GM10248 (cell line): ENCODE measurements around the gene DPEP2.

ENCODE experiments used
- CTCF ChIA-PET: fragments of 300-600 bp; sonication (Branson Sonifier 250); formaldehyde crosslinking; extraction: SDS; loops from one replicate; lab custom pipeline; 2021; ENCODE audit warnings: antibody characterized with exemption; lab: Yijun Ruan, JAX
- POLR2A ChIA-PET: fragments of 350-650 bp; sonication (Branson Sonifier 250); formaldehyde crosslinking; extraction: SDS; loops from one replicate; lab custom pipeline; 2020; ENCODE audit warnings: antibody characterized with exemption; lab: Yijun Ruan, JAX
- DNase-seq: peaks from one replicate; pipeline ENCODE4 v3.0.0; 2012; ENCODE audit errors: extremely low spot score
- TF ChIP-seq, protein P1 (sequence below): IDR thresholded peaks from 2 replicates; pipeline ENCODE4 v1.5.1; 2012; ENCODE audit warnings: mild to moderate bottlenecking, low read depth; ENCODE audit errors: extremely low read depth, missing control alignments, control extremely low read depth

Gene DPEP2

GRCh38 chr16:67966549-67967182 lies 32.6 kb downstream of the DPEP2 start:
- ChIA-PET POLR2A (no interaction called here), CTCF (interaction anchor here (0.8 to 2.1 kb wide), 8 partner anchors 11 to 150 kb away, joined by 3 to 6 read pairs (median 3); no protein-coding TSS in a partner anchor)
- no peak for DNase-seq
- TF ChIP-seq, protein P1, sequence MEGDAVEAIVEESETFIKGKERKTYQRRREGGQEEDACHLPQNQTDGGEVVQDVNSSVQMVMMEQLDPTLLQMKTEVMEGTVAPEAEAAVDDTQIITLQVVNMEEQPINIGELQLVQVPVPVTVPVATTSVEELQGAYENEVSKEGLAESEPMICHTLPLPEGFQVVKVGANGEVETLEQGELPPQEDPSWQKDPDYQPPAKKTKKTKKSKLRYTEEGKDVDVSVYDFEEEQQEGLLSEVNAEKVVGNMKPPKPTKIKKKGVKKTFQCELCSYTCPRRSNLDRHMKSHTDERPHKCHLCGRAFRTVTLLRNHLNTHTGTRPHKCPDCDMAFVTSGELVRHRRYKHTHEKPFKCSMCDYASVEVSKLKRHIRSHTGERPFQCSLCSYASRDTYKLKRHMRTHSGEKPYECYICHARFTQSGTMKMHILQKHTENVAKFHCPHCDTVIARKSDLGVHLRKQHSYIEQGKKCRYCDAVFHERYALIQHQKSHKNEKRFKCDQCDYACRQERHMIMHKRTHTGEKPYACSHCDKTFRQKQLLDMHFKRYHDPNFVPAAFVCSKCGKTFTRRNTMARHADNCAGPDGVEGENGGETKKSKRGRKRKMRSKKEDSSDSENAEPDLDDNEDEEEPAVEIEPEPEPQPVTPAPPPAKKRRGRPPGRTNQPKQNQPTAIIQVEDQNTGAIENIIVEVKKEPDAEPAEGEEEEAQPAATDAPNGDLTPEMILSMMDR, result no peak

- no peak for DNase-seq
- TF ChIP-seq, protein P1, result no peak
- ChIA-PET POLR2A (no interaction called here), CTCF (interaction anchor here (0.8 to 2.2 kb wide), 13 partner anchors 10 to 149 kb away, joined by 3 to 9 read pairs (median 3); partner anchors contain the start of gene LCAT)
Measured at GRCh38 chr16:67965668-67966548, 33.4 kb downstream of the DPEP2 start.

GRCh38 chr16:67964477-67965131 lies 34.7 kb downstream of the DPEP2 start:
- TF ChIP-seq, protein P1, result no peak
- ChIA-PET POLR2A (interaction anchor here (0.7 kb wide), 1 partner anchor 29 kb away, joined by 3 read pairs; no protein-coding TSS in a partner anchor), CTCF (interaction anchor here (0.7 to 2.2 kb wide), 5 partner anchors 12 to 76 kb away, joined by 3 to 9 read pairs (median 4); no protein-coding TSS in a partner anchor)
- no peak for DNase-seq

- POLR2A ChIA-PET, result interaction anchor here (0.7 kb wide), 1 partner anchor 28 kb away, joined by 3 read pairs; no protein-coding TSS in a partner anchor
- DNase-seq, result no peak
- CTCF ChIA-PET, result interaction anchor here (0.7 to 2.2 kb wide), 3 partner anchors 31 to 77 kb away, joined by 3 to 9 read pairs (median 5); no protein-coding TSS in a partner anchor
- TF ChIP-seq, protein P1, result no peak
Measured at GRCh38 chr16:67963662-67964321, 35.5 kb downstream of the DPEP2 start.

DNA sequence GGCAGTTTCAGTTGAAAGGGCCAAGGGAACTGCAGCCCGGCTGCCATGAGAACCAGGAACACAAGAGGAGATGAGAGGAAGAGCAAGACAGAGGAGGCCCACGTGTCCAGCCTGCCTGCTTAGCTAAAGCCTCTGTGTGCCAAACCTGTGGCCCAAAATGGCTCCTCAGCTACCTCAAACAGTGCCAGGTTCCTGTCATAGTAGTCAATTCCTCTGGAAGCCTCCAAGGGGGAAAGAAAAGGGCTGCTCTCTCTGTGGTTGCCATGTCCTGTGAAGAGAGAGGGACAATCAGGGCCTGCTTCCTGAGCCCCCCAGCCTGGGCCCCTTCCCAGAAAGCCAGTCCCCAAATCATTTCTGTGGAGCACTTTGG lies 36.0 kb downstream of the DPEP2 start:
- ChIA-PET POLR2A (interaction anchor here (0.8 kb wide), 1 partner anchor 28 kb away, joined by 3 read pairs; no protein-coding TSS in a partner anchor), CTCF (interaction anchor here (1.2 to 1.5 kb wide), 2 partner anchors 21 to 77 kb away, joined by 3 to 4 read pairs; no protein-coding TSS in a partner anchor)
- DNase-seq, result no peak
- TF ChIP-seq, protein P1, result no peak
